Measurements from ENCODE around the gene SERPINA4. TPM values are rescaled to one million over a fixed set of nuclear protein-coding genes. Genes with fewer than 3 reads are reported as not detected.
A peak's percentile ranks its signal among the peaks of the same experiment; 100 is the strongest.

Gene SERPINA4
- total and polyA plus RNA-seq, 2 of the 13 experiments (the other 11 are each of a cell fraction or from before 2014, with no cell fraction given), result 39.1 to 57.8 TPM

- TF ChIP-seq, protein P1, sequence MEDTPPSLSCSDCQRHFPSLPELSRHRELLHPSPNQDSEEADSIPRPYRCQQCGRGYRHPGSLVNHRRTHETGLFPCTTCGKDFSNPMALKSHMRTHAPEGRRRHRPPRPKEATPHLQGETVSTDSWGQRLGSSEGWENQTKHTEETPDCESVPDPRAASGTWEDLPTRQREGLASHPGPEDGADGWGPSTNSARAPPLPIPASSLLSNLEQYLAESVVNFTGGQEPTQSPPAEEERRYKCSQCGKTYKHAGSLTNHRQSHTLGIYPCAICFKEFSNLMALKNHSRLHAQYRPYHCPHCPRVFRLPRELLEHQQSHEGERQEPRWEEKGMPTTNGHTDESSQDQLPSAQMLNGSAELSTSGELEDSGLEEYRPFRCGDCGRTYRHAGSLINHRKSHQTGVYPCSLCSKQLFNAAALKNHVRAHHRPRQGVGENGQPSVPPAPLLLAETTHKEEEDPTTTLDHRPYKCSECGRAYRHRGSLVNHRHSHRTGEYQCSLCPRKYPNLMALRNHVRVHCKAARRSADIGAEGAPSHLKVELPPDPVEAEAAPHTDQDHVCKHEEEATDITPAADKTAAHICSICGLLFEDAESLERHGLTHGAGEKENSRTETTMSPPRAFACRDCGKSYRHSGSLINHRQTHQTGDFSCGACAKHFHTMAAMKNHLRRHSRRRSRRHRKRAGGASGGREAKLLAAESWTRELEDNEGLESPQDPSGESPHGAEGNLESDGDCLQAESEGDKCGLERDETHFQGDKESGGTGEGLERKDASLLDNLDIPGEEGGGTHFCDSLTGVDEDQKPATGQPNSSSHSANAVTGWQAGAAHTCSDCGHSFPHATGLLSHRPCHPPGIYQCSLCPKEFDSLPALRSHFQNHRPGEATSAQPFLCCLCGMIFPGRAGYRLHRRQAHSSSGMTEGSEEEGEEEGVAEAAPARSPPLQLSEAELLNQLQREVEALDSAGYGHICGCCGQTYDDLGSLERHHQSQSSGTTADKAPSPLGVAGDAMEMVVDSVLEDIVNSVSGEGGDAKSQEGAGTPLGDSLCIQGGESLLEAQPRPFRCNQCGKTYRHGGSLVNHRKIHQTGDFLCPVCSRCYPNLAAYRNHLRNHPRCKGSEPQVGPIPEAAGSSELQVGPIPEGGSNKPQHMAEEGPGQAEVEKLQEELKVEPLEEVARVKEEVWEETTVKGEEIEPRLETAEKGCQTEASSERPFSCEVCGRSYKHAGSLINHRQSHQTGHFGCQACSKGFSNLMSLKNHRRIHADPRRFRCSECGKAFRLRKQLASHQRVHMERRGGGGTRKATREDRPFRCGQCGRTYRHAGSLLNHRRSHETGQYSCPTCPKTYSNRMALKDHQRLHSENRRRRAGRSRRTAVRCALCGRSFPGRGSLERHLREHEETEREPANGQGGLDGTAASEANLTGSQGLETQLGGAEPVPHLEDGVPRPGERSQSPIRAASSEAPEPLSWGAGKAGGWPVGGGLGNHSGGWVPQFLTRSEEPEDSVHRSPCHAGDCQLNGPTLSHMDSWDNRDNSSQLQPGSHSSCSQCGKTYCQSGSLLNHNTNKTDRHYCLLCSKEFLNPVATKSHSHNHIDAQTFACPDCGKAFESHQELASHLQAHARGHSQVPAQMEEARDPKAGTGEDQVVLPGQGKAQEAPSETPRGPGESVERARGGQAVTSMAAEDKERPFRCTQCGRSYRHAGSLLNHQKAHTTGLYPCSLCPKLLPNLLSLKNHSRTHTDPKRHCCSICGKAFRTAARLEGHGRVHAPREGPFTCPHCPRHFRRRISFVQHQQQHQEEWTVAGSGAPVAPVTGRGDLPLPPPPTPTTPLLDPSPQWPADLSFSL (CRISPR knock-in tag; IDR thresholded peaks at IDR 0.05), result no peak; the same call in 1 of the 2 replicates
- TF ChIP-seq HES4 (CRISPR knock-in tag; IDR thresholded peaks at IDR 0.05; ENCODE audit: borderline replicate concordance) (no peak), DNMT1 (CRISPR knock-in tag; IDR thresholded peaks at IDR 0.05) (no peak), ZNF703 (CRISPR knock-in tag; IDR thresholded peaks at IDR 0.05; ENCODE audit: borderline replicate concordance) (peak; percentile 82), HMGA1 (CRISPR knock-in tag; conservative IDR thresholded peaks at IDR 0.05) (no peak), ZBTB20 (CRISPR knock-in tag; IDR thresholded peaks at IDR 0.05; ENCODE audit: borderline replicate concordance, low read depth) (peak; percentile 46; the same call in 1 of the 2 replicates), ZNF318 (CRISPR knock-in tag; IDR thresholded peaks at IDR 0.05) (no peak), SATB2 (CRISPR knock-in tag; IDR thresholded peaks at IDR 0.05) (peak; percentile 80; the same call in 1 of the 2 replicates), HOXD1 (CRISPR knock-in tag; IDR thresholded peaks at IDR 0.05) (peak; percentile 71), ZNF615 (CRISPR knock-in tag; IDR thresholded peaks at IDR 0.05; ENCODE audit: borderline replicate concordance) (no peak), ZNF749 (CRISPR knock-in tag; IDR thresholded peaks at IDR 0.05; ENCODE audit: borderline replicate concordance) (peak; percentile 66; the same call in 1 of the 2 replicates), MYNN (CRISPR knock-in tag; IDR thresholded peaks at IDR 0.05; ENCODE audit: low read depth) (0 out of 2 replicates have a peak, but pooled peaks have one; percentile 35), POGZ (CRISPR knock-in tag; IDR thresholded peaks at IDR 0.05) (peak; percentile 85), ZNF317 (CRISPR knock-in tag; IDR thresholded peaks at IDR 0.05) (peak; percentile 80)
Observed at GRCh38 chr14:94598816-94599655, 37.8 kb downstream of the SERPINA4 start (continued).

Measured in HepG2 (cell line).